HG02571 (cell line): Measurements from ENCODE around the gene GTF2I.
"Not testable (repeated sequence)": the region's sequence is repeated elsewhere in the genome, so short reads cannot be mapped to it uniquely, and the experiment has no call there.

Source experiments
- ATAC-seq: cut with Tn5 transposase; IDR thresholded peaks from one replicate; pipeline ENCODE4 v1.9.1; 2021; ENCODE audit warnings: mild to moderate bottlenecking, moderate library complexity; ENCODE audit not compliant: unreplicated experiment

The GTF2I gene

DNA sequence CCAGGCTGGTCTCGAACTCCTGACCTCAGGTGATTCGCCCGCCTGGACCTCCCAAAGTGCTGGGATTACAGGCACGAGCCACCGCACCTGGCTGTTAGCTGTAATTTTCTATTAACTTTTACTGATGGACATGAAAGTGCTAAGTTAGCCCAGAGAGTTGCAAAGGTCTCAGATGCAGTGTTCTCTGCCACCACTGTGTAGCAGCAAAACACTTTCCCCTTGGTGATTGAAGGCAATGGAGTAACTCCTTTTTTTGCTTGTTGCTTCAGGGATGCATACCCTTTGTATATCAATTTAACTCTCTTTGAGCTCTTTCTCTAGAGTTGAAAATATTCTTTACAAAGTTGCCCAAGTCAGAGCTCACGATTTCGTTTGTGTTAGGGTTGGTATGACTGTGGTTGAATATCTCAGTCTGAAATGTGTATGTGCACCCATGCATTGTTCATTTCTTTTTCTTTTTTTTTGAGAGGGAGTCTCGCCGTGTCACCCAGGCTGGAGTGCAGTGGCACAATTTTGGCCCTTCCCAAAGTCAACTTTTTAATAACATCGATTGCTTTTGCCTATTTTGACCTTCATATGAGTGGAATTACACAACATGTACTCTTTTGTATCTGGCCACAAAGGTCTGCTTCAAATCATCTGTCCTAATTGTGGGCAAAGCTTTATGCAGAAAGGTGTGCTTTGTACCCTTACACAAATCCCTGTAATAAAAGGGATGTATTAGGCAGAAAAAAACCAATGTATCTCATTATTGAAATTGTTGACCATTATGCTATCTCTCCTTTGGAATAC, 52.6 kb downstream of the GTF2I start:
- ATAC-seq = no peak

DNA sequence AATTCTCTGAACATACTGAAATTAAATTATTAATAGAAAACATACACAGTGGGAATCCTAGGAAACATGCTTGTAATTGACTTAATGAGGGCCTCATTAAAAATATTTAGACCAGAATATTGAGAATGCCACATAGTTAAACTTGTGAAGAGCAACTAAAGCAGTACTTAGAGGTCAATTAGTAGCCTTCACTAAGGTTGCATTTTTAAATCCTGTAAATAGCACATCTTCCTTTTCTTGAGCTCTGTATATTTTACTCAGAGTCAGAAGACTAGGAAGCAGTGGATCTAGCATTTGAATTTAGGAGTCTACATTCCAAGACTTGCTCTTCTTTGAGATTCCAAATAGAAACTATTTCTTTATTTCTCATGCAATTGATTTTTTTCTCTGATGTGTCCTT, 56.0 kb downstream of the GTF2I start:
- no peak for ATAC-seq

DNA sequence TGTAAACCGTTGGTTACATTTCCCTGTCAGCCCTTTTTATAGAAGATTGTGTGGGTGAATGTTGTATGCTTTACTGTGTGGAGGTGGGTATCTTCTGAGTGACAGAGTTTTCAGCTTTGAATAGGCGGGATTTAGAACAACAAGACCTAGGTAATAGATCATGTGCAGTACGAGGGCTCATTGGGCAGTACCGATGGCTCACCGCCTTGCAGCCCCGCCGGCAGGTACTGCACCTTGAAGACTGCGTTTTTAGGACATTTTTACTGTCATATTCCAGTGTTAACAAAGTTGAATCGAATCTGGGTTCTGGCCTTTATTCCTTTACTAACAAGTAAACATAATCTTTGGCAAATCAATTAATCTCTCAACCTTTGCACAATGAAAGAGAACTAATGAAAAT, 60.4 kb downstream of the GTF2I start:
- no peak for ATAC-seq

DNA sequence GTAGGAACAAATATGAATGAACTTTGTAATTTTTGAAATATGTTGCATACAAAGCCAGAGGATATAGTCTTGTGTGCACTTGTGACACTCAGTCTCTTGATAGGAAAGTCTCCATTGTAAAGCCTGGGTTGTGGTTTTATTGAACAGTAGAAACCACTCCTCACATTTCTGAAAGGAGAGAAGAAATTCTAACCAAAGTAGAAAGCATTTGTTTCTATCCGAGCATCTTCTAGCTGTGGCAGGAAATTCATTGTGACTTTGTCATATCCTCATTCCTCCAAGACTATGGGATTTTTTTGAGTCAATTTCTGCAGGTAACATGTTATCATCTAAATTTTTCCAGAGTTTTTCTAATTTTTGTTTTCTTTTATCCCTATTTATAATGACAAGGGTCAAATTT, 60.8 kb downstream of the GTF2I start:
- ATAC-seq = no peak

DNA sequence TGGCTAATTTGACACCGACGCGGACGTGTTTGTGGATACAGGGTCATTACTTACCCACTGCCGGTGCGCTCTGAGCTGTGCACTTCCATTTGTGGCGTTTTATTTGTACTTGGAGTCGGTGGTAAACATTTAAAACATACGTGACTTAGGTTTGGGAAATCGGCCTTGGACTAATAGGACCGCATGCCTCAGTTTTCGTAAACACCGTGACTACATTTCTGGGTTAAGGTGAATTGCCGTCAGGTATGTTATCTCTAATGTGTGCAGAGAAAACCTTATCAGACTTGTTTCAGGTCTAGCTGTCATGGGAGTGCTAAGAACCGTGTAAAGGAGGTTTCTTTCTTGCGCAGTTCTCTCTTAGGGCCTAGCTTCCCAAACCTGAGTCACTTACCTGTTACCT, 64.6 kb downstream of the GTF2I start:
- no peak for ATAC-seq

DNA sequence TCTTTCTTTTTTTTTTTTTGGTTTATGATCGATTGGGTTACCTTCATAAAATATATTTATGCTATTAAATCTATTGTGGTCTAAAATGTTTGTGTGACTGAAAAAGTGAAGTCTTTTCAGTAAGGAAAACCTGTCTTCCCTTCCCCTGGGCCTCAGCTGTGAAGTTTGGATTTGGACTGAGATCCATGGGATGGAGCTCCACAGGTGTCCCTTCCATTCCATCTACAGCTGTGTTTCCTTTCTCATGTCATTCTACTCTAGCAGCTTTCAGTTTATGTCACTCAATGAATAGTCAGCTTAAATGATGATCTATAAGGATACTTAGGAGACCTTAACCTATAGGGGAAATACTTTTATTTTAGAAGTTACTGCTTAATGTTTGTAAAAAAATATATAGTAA, 68.3 kb downstream of the GTF2I start:
- no peak for ATAC-seq

DNA sequence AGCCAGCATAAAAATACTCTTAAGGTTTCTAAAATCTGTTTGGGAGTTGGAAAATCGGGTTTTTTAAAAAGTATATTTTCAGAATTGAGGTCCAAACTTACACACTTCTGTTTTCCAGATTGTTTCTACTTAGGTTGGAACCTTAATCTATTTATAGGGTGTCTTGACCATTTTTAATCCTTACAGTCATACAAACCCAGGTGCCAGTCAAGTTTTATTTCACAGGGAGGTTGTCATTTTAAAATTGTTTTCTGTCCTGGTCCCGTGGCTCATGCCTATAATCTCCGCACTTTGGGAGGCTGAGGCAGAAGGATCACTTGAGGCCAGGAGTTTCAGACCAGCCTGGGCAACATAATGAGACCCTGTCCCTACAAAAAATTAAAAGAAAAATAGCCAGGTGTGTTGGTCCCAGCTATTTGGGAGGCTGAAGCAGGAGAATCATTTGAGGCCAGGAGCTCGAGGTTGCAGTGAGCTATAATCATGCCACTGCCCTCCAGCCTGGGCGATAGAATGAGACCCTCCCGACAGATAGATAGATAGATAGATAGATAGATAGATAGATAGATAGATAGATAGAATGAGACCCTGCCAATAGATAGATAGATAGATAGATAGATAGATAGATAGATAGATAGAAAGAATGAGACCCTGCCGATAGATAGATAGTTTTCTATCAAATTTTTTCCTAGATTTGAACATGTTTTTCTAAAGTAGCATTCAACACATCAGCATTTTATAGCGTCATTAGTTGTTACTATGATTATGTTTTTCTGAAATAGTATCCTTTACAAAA, 69.0 kb downstream of the GTF2I start:
- no peak for ATAC-seq

DNA sequence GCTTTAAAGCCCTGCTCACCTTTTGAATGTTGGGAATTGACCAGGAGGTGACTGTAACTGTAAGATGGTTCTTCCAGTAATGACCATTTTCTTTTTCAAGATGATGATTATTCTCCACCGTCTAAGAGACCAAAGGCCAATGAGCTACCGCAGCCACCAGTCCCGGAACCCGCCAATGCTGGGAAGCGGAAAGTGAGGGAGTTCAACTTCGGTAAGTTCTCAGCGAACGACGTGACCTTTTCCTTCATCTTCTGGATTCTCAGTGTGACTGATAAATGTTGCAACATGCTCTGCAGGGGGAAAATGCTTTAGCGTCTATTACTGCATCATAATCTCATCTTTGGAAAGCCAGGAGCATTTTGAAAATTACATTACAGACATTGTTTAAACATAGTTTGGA, 71.2 kb downstream of the GTF2I start:
- ATAC-seq = not testable (repeated sequence)

DNA sequence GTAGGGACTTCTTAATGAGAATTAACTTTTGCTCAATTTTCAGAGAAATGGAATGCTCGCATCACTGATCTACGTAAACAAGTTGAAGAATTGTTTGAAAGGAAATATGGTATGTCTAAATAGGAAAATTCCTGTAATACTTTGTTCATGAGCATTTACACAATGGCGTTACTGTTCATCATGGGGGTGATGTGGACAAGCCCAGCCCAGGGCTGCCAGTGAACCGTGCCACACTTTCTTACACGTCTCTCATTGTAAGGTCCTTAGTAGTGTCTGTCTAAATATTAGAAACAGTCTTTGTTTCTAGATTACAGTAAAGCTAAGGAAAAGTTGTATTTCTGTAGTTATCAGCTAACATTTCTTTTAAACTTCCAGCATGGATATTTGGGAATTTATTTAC, 72.7 kb downstream of the GTF2I start:
- ATAC-seq = not testable (repeated sequence)

DNA sequence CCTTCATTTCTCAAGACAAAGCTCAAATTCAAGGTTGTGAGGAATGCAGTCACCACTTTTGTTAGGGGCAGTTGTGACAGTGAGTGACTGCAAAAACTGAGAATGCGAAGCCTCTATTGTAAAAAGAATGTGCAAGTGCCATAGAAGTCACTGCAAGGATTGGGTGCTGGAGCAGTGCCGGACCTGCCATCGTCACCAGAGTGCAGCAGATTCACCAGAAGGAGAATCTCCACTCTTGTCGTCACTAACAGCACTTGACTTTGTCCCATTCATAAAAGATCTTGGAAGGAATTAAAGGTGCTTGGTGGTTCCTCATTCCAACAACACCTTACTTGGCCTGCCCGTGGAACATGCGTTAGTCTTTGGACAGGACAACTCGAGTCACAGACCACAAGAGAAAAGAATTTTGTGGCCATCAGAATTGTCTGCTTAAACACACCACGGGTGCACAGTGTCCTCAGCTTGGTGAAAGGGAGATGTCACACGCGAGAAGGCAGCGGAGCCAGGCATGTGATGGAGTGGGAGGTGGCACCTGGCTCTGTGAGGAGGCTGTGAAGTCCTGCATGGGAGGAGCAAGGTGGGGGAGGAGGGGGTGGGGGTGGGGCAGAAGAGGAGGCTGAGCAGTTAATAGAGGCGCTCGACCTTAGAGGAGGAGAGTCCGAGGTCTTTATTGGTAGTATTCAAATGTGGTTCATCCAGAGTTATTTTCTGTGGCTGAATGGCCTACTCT, 82.6 kb downstream of the GTF2I start:
- ATAC-seq = not testable (repeated sequence)

DNA sequence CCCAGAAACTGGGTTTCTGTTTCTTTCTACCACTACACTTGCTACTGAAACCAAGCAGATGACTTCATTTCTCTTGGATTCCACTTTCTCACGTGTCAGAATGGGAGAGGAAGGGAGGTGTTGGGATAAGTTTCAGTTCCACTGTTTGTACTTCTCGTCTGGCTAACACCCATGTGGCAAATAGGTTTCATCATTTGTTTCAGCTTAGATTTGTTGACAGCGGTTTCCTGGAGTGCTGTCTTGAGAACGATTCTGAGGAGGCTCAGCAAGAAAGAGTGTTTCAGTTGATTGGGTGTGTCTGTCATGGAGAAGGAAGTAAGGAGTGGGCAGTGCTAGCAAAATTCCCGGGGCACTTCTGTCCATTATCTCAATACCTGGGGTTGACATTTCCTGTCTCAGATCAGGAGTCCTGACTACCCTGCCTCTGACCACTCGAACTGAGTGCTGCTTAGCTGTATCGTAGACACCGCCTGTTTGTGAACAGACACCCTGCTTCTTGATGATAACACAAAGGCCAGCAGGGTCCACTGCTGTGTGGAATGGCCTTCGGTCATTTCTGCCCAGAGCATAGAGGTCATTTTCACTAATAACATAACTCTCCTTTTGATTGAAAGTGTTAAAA, 86.5 kb downstream of the GTF2I start:
- not testable (repeated sequence) for ATAC-seq

DNA sequence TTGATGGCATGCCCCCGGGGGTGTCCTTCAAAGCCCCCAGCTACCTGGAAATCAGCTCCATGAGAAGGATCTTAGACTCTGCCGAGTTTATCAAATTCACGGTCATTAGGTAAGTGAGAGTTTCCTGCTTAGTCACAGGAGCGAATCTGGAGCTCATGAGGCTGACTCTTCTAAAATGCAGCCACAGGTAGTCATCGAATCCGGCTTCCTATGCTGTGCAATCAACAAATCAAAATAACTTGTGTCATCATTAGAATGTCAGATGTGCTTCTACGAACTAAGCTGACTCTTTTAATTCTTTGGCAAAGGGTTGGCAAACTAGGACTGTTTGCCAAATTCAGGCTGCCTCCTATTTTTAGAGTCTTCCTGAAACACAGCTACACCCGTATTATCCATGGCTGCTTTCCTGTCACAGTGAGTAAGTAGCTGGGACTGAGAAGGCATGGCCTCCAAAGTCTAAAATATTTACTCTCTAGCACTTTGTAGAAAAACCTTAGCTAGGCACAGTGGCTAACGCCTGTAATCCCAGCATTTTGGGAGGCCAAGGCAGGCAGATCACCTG, 96.5 kb downstream of the GTF2I start:
- ATAC-seq = not testable (repeated sequence)

DNA sequence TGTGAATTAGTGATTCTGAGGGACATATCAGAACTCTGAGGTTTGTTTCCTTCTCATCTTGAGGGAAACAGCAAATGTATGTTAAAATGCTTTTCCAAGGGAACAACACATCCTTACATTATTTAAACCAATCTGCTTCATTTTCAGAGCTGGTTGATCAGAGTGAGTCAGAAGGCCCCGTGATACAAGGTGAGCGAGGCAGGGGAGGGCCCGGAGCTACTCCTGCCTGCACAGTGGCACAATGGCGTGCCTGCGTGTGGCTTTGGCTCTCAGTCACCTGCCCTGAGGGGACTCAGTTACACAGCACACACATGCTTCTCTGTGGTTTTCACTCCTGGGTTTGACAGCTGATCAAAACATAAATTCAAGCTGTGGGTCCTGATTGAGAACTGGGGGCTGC, 99.2 kb downstream of the GTF2I start:
- not testable (repeated sequence) for ATAC-seq

DNA sequence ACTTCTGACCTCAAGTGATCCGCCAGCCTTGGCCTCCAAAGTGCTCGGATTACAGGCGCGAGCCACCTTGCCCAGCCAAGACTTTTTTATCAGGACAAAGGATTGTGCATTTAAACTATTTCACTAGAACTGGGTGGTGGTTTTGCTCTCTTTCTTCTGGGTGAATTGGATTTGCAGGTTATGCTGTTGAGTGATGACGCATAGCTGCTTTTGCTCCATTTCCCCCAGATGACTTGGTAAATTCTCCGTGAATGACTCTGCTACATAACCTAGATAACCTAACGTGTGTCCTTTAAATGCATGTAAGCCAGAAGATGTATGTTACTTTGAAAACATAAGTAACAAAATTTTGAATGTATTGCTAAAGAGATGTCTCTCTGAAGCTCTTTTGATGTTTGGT, 100.8 kb downstream of the GTF2I start:
- not testable (repeated sequence) for ATAC-seq

DNA sequence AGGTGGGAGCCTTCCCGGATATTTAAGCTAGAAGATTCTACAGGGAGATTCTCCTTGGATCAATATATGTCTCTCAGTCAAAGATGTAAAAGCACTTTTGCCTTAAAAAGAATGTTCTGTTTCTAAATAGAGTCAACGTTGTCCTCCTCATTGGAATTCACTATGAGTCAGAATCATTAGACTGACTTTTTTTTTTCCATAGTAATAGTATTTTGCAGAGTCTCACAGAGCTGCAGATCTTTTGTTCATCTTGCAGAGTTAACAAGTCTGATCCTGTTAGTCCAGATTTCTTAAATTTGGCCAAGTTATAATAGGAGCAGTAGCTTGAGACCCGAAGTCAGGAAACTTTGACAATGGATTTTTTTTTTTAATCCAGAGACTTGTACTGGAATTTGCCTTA, 101.5 kb downstream of the GTF2I start:
- not testable (repeated sequence) for ATAC-seq

DNA sequence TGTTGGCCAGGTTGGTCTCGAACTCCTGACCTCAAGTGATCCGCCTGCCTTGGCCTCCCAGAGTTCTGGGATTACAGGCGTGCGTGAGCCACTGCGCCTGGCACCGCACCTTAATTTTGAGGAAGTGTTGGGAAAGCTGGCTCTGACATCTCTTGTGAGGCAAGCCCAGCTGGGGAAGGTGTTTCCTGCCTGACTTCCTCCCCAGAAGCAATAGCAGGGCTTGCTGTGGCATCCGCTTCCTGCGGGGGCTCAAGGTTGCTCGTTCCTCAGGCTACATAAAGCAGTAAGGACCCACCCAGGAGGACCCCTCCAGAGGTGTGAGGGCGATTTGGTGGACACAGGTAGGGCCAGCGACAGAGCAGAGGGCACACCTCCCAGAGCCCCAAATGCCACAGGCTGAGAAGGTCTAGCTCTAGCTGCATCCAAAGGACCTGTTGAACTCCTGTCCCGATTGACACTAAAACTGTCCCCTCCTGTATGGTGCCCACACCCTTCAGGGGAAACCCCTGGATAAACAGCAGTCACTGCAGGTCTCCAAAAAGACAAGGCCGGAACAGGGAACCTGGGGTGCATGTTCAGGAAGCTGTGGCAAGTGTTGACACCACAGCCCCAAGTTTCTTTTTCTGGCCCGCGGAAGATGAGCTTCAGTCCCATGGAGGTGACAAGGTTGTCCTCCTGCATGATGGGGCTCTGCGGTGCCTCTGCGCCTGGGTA, 107.8 kb downstream of the GTF2I start:
- ATAC-seq = not testable (repeated sequence)

DNA sequence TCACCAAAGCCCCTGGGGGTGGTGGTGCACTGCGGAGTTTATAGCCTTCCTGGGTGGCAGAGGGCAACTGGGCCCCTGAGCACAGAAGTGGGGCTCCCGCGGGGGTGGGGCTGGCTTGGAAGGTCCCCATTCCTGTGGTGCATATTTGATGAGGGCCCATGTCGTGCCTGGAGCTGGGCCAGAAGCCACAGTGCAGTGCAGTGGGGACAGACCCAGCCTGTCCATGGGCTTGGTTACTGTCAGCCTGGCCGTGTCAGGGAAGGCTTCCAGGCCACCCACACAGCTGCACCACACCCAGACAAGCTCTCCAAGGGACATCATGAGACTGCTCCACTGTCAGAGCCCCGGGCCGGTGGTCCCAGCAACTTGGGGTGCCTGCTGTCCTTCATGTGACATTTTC, 109.0 kb downstream of the GTF2I start:
- ATAC-seq = not testable (repeated sequence)

DNA sequence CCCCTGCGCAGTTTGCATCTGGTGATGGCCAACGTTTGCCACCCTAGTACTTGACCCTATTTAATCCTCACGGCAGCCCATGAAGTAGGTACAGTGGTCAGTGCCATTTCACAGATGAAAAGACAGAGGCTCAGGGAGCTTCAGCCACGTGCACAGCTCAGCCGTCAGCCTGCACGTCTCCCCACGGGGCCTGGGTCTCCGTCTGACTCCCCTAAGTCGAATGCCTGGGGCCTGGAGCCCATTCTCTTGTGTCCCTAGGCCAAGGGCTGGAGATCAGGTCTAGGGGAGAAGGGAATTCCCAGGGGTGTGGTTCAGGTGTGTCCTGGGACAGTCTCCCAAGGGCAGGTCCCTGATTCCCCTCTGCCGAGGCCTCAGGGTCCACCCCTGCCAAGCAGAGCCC, 109.5 kb downstream of the GTF2I start:
- not testable (repeated sequence) for ATAC-seq

DNA sequence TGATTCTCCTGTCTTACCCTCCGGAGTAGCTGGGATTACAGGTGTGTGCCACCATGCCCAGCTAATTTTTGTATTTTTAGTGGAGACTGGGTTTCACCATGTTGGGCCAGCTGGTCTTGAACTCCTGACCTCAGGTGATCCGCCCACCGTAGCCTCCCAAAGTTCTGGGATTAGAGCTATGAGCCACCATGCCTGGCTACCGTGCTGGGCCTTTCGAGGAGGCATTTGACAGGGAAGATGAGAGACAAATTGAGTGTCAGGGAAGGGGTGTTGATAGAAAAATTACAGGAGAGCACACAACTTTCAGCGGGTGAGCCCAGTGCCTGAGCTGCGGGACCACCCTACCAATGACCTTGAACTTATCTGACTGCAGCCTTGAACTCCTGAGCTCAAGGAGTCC, 112.5 kb downstream of the GTF2I start:
- ATAC-seq = not testable (repeated sequence)

DNA sequence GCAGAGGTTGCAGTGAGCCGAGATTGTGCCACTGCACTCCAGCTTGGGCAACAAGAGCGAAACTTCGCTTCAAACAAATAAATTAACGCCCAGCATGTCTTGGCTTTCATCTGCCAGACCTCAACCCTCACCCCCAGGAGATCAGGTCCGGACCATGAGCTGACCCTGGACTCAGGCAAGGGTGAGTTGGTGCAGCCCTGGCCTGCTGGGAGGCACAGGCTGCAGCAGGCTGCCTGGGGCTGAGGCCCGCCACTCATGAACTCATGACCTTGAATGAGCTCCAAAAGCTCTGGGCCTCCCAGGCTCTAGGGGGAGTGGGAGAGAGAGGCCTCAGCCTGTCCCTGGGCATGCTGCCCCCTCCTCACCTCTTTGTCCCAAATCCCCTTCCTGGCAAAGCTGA, 114.6 kb downstream of the GTF2I start:
- not testable (repeated sequence) for ATAC-seq
